GM12873 (cell line): ENCODE results near the gene PLXNA4.

Experiments used
- CTCF ChIP-seq: IDR thresholded peaks from 2 replicates; pipeline ENCODE4 v1.5.1; 2012; ENCODE audit warnings: low read depth, mild to moderate bottlenecking, moderate library complexity, low read length, control low read depth; ENCODE audit not compliant: insufficient read depth; ENCODE audit errors: missing control alignments

The PLXNA4 gene, protein sequence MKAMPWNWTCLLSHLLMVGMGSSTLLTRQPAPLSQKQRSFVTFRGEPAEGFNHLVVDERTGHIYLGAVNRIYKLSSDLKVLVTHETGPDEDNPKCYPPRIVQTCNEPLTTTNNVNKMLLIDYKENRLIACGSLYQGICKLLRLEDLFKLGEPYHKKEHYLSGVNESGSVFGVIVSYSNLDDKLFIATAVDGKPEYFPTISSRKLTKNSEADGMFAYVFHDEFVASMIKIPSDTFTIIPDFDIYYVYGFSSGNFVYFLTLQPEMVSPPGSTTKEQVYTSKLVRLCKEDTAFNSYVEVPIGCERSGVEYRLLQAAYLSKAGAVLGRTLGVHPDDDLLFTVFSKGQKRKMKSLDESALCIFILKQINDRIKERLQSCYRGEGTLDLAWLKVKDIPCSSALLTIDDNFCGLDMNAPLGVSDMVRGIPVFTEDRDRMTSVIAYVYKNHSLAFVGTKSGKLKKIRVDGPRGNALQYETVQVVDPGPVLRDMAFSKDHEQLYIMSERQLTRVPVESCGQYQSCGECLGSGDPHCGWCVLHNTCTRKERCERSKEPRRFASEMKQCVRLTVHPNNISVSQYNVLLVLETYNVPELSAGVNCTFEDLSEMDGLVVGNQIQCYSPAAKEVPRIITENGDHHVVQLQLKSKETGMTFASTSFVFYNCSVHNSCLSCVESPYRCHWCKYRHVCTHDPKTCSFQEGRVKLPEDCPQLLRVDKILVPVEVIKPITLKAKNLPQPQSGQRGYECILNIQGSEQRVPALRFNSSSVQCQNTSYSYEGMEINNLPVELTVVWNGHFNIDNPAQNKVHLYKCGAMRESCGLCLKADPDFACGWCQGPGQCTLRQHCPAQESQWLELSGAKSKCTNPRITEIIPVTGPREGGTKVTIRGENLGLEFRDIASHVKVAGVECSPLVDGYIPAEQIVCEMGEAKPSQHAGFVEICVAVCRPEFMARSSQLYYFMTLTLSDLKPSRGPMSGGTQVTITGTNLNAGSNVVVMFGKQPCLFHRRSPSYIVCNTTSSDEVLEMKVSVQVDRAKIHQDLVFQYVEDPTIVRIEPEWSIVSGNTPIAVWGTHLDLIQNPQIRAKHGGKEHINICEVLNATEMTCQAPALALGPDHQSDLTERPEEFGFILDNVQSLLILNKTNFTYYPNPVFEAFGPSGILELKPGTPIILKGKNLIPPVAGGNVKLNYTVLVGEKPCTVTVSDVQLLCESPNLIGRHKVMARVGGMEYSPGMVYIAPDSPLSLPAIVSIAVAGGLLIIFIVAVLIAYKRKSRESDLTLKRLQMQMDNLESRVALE (N-terminal part only)

DNA sequence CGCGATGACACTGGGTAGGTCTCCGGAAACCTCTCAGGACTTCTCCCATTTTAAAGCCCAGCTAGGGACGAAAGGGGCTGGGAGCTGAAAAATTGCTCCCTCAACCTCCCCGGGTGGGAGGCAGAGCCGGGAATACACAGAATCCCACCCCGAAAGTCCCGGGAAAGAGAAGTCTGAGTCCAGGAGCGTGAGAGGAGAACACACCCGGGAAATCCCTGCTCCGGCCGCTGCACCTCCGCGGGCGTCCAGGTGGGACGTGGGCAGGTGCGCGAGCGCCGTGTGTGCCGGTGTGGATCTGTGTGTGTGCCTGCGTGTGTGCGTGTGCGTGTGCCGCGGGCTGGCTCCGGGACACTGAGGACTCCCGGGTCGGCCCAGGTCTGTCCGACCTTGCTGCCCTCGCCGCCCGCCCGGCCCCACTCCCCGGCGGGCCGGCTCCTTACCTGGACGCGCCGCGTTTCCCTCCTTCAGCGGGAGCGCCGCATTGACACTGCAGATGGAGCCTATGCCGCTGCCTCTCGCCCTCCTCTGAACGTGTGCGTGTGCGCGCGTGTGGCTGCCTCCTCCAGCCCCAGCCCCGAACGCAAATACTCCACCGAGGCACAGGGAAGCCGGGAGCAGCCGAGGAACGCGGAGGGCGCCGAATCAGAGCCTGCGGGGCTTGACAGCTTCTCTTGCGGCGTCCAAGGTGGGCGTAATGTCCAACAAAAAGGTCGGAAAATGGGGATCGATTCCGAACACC is at the start of gene PLXNA4:
PLXNA4 (minus strand) TSS at position 489 of the 739 bp plus-strand sequence. CDS start 67,777 bp downstream, outside the sequence.
- TF ChIP-seq CTCF: no peak

DNA sequence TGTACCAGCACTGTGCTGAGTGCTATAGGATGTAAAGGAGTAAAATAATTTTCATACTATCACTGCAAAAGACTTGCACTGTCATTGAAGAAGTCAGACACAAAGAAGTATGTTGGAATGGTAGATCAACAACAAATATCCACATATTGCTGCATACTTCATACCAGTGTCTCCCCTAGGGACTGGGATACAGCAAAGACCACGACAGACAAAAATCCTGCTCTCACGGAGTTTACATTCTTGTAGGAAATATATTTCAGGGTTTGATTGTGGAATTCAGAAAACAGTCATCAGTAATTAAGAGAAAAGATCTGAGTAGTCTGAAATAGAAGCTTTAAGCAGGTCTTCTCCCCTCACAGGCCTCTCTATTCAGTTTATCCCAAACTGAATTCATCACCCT is 49.4 kb upstream of the PLXNA4 start:
- no peak for TF ChIP-seq CTCF

DNA sequence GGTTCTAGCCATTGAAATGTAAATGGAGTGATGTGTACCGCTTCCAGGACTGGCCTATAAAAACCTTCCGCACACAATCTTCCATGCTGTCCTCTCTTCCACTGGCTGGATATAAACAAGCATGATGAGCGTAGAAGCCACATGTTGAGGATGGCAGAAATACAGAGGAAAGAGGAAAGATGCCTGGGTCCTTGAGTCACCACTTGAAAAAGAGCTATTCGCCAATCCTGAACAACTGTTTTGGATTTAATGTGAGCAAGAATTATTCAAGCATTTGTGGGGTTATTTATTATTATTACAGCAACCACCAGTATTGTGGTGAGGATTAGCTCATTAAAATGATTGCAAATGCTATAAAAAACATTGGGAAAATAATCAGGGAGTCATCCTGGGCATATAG is 45.8 kb upstream of the PLXNA4 start:
- no peak for TF ChIP-seq CTCF

GRCh38 chr7:132619967-132620366 is 43.7 kb upstream of the PLXNA4 start:
- no peak for TF ChIP-seq CTCF

GRCh38 chr7:132618956-132619305 is 42.7 kb upstream of the PLXNA4 start:
- TF ChIP-seq CTCF: no peak

DNA sequence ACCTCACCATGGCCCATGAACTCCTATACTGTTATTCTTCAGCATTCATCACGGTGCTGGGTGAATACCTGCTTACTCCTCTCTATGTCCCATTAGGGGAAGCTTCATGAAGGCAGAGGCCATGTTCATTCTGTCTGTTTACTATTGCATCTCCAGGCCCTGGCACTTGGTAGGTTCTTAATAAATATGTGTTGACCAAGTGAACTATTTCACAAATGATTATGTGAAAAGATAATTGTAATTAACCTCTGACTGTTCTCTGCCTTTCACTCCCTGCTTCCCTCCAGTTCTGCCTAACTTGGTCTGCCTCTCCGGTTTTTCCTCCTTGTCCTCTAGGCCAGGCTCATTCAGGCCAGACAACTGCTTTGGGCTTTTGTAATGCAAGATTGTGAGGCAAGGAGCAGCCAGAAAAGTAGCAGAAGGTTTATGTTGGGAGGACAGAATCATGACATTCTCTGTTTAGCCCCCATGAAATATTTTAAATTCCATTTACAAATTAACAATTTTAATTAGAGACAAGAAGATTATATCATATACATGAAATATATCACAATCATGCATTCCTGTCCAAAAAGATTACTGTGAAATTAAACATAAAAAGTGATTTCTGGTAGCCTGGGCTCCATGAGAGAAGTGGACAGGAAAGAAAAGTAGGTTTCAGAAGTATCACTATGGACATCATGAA is 42.1 kb upstream of the PLXNA4 start:
- no peak for TF ChIP-seq CTCF
